SW480 (cell line): ENCODE measurements around the gene ADCY4.

ENCODE experiments used
- DNase-seq: peaks from one replicate; pipeline ENCODE4 v3.0.0-alpha.2; 2016; ENCODE audit warnings: low spot score

ADCY4 gene

GRCh38 chr14:24273422-24273998, 61.4 kb downstream of the ADCY4 start:
- peak; percentile 13 for DNase-seq

GRCh38 chr14:24272467-24272866, 62.4 kb downstream of the ADCY4 start:
- no peak for DNase-seq

GRCh38 chr14:24271834-24272263, 63.0 kb downstream of the ADCY4 start:
- no peak for DNase-seq

- DNase-seq, result peak; percentile 90
These were observed 63.6 kb downstream of the ADCY4 start, which contains the start of gene RABGGTA for GRCh38 chr14:24271134-24271833. Gene RABGGTA (minus strand): TSS chr14:24271597. CDS start chr14:24271115, 482 bp downstream.

GRCh38 chr14:24270537-24271133, 64.2 kb downstream of the ADCY4 start:
- no peak for DNase-seq

GRCh38 chr14:24269910-24270536, 64.8 kb downstream of the ADCY4 start:
- DNase-seq, result no peak

GRCh38 chr14:24269368-24269767, 65.5 kb downstream of the ADCY4 start:
- no peak for DNase-seq
